GM21737 (cell line): ENCODE results near the gene RNF217.
"Not testable (repeated sequence)": the region's sequence is repeated elsewhere in the genome, so short reads cannot be mapped to it uniquely, and the experiment has no call there.

Experiments
- ATAC-seq: cut with Tn5 transposase; IDR thresholded peaks from one replicate; pipeline ENCODE4 v1.9.1; 2021; ENCODE audit warnings: mild to moderate bottlenecking, moderate library complexity; ENCODE audit not compliant: unreplicated experiment

The RNF217 gene

GRCh38 chr6:124962639-124963415 is 590 bp downstream of the RNF217 start:
- no peak for ATAC-seq

GRCh38 chr6:124963416-124963785 is 1.2 kb downstream of the RNF217 start:
- ATAC-seq = no peak

GRCh38 chr6:124963831-124964763 is 1.9 kb downstream of the RNF217 start:
- ATAC-seq = no peak

- ATAC-seq = no peak
Observed at GRCh38 chr6:124964764-124965105, 2.5 kb downstream of the RNF217 start.

- ATAC-seq = not testable (repeated sequence)
Observed at GRCh38 chr6:124965424-124965850, 3.2 kb downstream of the RNF217 start.

GRCh38 chr6:124967444-124967843 is 5.2 kb downstream of the RNF217 start:
- ATAC-seq = no peak

- ATAC-seq = no peak
Observed at GRCh38 chr6:124968401-124968800, 6.2 kb downstream of the RNF217 start.

- no peak for ATAC-seq
Observed at GRCh38 chr6:124970243-124970642, 8.0 kb downstream of the RNF217 start.

- no peak for ATAC-seq
Observed at GRCh38 chr6:124970763-124971162, 8.5 kb downstream of the RNF217 start.

GRCh38 chr6:124973780-124974179 is 11.5 kb downstream of the RNF217 start:
- no peak for ATAC-seq

GRCh38 chr6:124974771-124975377 is 12.6 kb downstream of the RNF217 start:
- no peak for ATAC-seq

- no peak for ATAC-seq
Observed at GRCh38 chr6:124977067-124977908, 15.1 kb downstream of the RNF217 start.

GRCh38 chr6:124978451-124979293 is 16.4 kb downstream of the RNF217 start:
- no peak for ATAC-seq

- no peak for ATAC-seq
Observed at GRCh38 chr6:124979294-124979678, 17.0 kb downstream of the RNF217 start.

GRCh38 chr6:124982669-124983068 is 20.4 kb downstream of the RNF217 start:
- ATAC-seq = no peak

GRCh38 chr6:124983383-124984083 is 21.3 kb downstream of the RNF217 start:
- no peak for ATAC-seq

- ATAC-seq = no peak
Observed at GRCh38 chr6:124984668-124985338, 22.6 kb downstream of the RNF217 start.

- no peak for ATAC-seq
Observed at GRCh38 chr6:124986164-124986563, 23.9 kb downstream of the RNF217 start.

- no peak for ATAC-seq
Observed at GRCh38 chr6:124987291-124987690, 25.1 kb downstream of the RNF217 start.
